ENCODE results near the gene PSMD11. TPM values are rescaled to one million over a fixed set of nuclear protein-coding genes. Genes with fewer than 3 reads are reported as not detected.
A peak's percentile ranks its signal among the peaks of the same experiment; 100 is the strongest.

The PSMD11 gene
- polyA plus RNA-seq, 1 of the 3 experiments (the other 2 are of a cell fraction): 63.1 TPM

GRCh38 chr17:32503251-32504165 is 59.2 kb downstream of the PSMD11 start:
- no peak for TF ChIP-seq RAD21 (IDR thresholded peaks at IDR 0.05; ENCODE audit: low read length)
- no peak for TF ChIP-seq REST (IDR thresholded peaks at IDR 0.05; ENCODE audit: low read depth, low read length)
- TF ChIP-seq USF2 (IDR thresholded peaks at IDR 0.05; ENCODE audit: borderline replicate concordance, low read depth, low read length): no peak
- no peak for TF ChIP-seq SIN3A (IDR thresholded peaks at IDR 0.05; ENCODE audit: borderline replicate concordance, low read depth, low read length)
- TF ChIP-seq MEF2A (IDR thresholded peaks at IDR 0.05; ENCODE audit: borderline replicate concordance, low read depth): no peak
- Histone ChIP-seq H3K4me2 (0 out of 2 replicates have a peak overlapping the region, but pooled peaks have one; percentile 19), H2AFZ (ENCODE audit: low read depth) (no peak overlapping the region), H3K27ac (ENCODE audit: low read depth in 2 of 2, low read length in 1 of 2) (no peak overlapping the region), H3F3A (replicated peaks; ENCODE audit: insufficient read depth) (no peaks in the 10 kb centered on the region), H3K4me3 (ENCODE audit: low read depth in 2 of 2, low read length in 1 of 2) (no peak overlapping the region), H4K20me1 (ENCODE audit: insufficient read depth) (no peaks in the 10 kb centered on the region), H3K36me3 (replicated peaks in 1 of 2; ENCODE audit: control insufficient read depth in 1 of 2, insufficient read depth in 2 of 2, low read length in 1 of 2) (no peaks in the 10 kb centered on the region), H3K27me3 (ENCODE audit: insufficient read depth) (no peaks in the 10 kb centered on the region), H3K9ac (no peak overlapping the region), H3K79me2 (ENCODE audit: insufficient read depth) (no peaks in the 10 kb centered on the region), H3K9me3 (no peaks in the 10 kb centered on the region), H3K4me1 (ENCODE audit: control insufficient read depth in 1 of 2, insufficient read depth in 2 of 2, low read depth in 1 of 2, low read length in 1 of 2) (peaks cover 6 to 7% of the 10 kb centered on the region in 2 experiments; a peak in 3 of 4 replicates), H3K9me2 (no peaks in the 10 kb centered on the region)
- POLR2A ChIA-PET: no interaction called here
- CTCF ChIA-PET: interaction anchor here (0.6 to 1.7 kb wide), 2 partner anchors 40 to 193 kb away, joined by 3 to 4 read pairs; no protein-coding TSS in a partner anchor
- DNase-seq: no peak
- whole genome bisulfite sequencing (ENCODE audit: low lambda C conversion rate): 76% methylated on average over 6 of the region's 7 CpGs

- Histone ChIP-seq H3K27me3 (ENCODE audit: insufficient read depth) (no peaks in the 10 kb centered on the region), H3K9ac (no peak overlapping the region), H4K20me1 (ENCODE audit: insufficient read depth) (no peaks in the 10 kb centered on the region), H3F3A (replicated peaks; ENCODE audit: insufficient read depth) (no peaks in the 10 kb centered on the region), H3K4me2 (peak overlapping the region; percentile 19; the same call in 1 of the 2 replicates), H3K9me3 (no peaks in the 10 kb centered on the region), H2AFZ (ENCODE audit: low read depth) (no peak overlapping the region), H3K4me1 (ENCODE audit: control insufficient read depth in 1 of 2, insufficient read depth in 2 of 2, low read depth in 1 of 2, low read length in 1 of 2) (peaks cover 6 to 7% of the 10 kb centered on the region in 2 experiments; a peak in 3 of 4 replicates), H3K36me3 (replicated peaks in 1 of 2; ENCODE audit: control insufficient read depth in 1 of 2, insufficient read depth in 2 of 2, low read length in 1 of 2) (no peaks in the 10 kb centered on the region), H3K27ac (ENCODE audit: low read depth in 2 of 2, low read length in 1 of 2) (no peak overlapping the region), H3K79me2 (ENCODE audit: insufficient read depth) (no peaks in the 10 kb centered on the region), H3K4me3 (ENCODE audit: low read depth in 2 of 2, low read length in 1 of 2) (no peak overlapping the region), H3K9me2 (no peaks in the 10 kb centered on the region)
- POLR2A ChIA-PET: no interaction called here
- CTCF ChIA-PET: interaction anchor here (0.6 to 1.7 kb wide), 3 partner anchors 41 to 192 kb away, joined by 3 to 4 read pairs (median 4); no protein-coding TSS in a partner anchor
- TF ChIP-seq RFX5 (IDR thresholded peaks at IDR 0.05; ENCODE audit: low read length) (no peak), RCOR1 (IDR thresholded peaks at IDR 0.05; ENCODE audit: low read length) (no peak), POLR2AphosphoS5 (IDR thresholded peaks at IDR 0.05; ENCODE audit: low read depth, low read length) (no peak), MEF2A (IDR thresholded peaks at IDR 0.05; ENCODE audit: borderline replicate concordance, low read depth) (no peak), RXRA (IDR thresholded peaks at IDR 0.05; ENCODE audit: borderline replicate concordance, low read depth) (no peak), ELF1 (IDR thresholded peaks at IDR 0.05) (no peak), PBX3 (IDR thresholded peaks at IDR 0.05) (no peak), FOSL2 (IDR thresholded peaks at IDR 0.05; ENCODE audit: borderline replicate concordance, low read depth) (no peak), EZH2phosphoT487 (IDR thresholded peaks at IDR 0.05; ENCODE audit: borderline replicate concordance, low read depth) (no peak), TCF12 (IDR thresholded peaks at IDR 0.05) (no peak), USF2 (IDR thresholded peaks at IDR 0.05; ENCODE audit: borderline replicate concordance, low read depth, low read length) (no peak), TAF1 (IDR thresholded peaks at IDR 0.05; ENCODE audit: borderline replicate concordance, low read depth, low read length) (no peak)
- no peak for DNase-seq
- 80% methylated on average over 17 of the region's 18 CpGs for WGBS (ENCODE audit: low lambda C conversion rate)
These were observed 60.1 kb downstream of the PSMD11 start for GRCh38 chr17:32504166-32504990.

Data from SK-N-SH (cell line).